GM12878 (cell line): Measurements from ENCODE around the gene JTB. TPM values are rescaled to one million over a fixed set of nuclear protein-coding genes. Genes with fewer than 3 reads are reported as not detected.

ENCODE experiments used
- ATAC-seq: fragments of 200-7000 bp; cut with Tn5 transposase; 3 replicates; pipeline ENCODE4 v1.9.1; 2020; ENCODE audit warnings: mild to moderate bottlenecking, moderate library complexity
- BruUV-seq: library from RNA; stranded (reverse); fragments of 400-500 nt; replicated peaks from 2 replicates; lab custom pipeline; 2021; lab: Mats Ljungman, UMichigan
- CTCF ChIA-PET: fragments of 300-600 bp; sonication (Branson Sonifier 250); formaldehyde crosslinking; extraction: SDS; loops from one replicate; lab custom pipeline; 2021; ENCODE audit warnings: inconsistent platforms; lab: Yijun Ruan, JAX
- POLR2A ChIA-PET: fragments of 350-600 bp; formaldehyde crosslinking; extraction: SDS; loops from one replicate; lab custom pipeline; 2021; ENCODE audit warnings: inconsistent platforms; lab: Charles Lee
- RAD21 ChIA-PET: fragments of 300-600 bp; sonication (Branson Sonifier 250); formaldehyde crosslinking; loops from one replicate; lab custom pipeline; 2023; ENCODE audit warnings: antibody characterized with exemption; ENCODE audit not compliant: unreplicated experiment; lab: Charles Lee
- SMC1A ChIA-PET: fragments of 300-600 bp; sonication (Branson Sonifier 250); formaldehyde crosslinking; loops from one replicate; lab custom pipeline; 2023; ENCODE audit not compliant: unreplicated experiment, uncharacterized antibody; lab: Charles Lee
- DNase-seq: peaks from one replicate; pipeline ENCODE4 v3.0.0-alpha.2; 2011; ENCODE audit warnings: low read depth, low spot score
- FAIRE-seq: peaks from 3 replicates; lab custom pipeline; 2011; peaks lifted over from hg19 to GRCh38; lab: Jason Lieb, UNC
- H2AFZ ChIP-seq: 2 replicates; pipeline ENCODE4 v1.6.0; 2011; ENCODE audit warnings: low read depth, low read length, control low read depth; ENCODE audit not compliant: control insufficient read depth
- H3K27ac ChIP-seq: 2 replicates; pipeline ENCODE4 v1.5.1; 2011; ENCODE audit warnings: control low read depth; ENCODE audit not compliant: control insufficient read depth, insufficient read depth
- H3K27me3 ChIP-seq, 2 experiments: replicated peaks in 1 of 2; 2 replicates each; pipeline versions ENCODE4 v1.6.0 to v1.6.1; 2011; ENCODE audit warnings: low read length in 1 of 2; ENCODE audit not compliant: control insufficient read depth in 2 of 2, insufficient read depth in 2 of 2
- H3K36me3 ChIP-seq, 2 experiments: 2 replicates each; pipeline ENCODE4 v1.5.1; 2011; ENCODE audit warnings: low read length in 1 of 2; ENCODE audit not compliant: control insufficient read depth in 2 of 2, insufficient read depth in 2 of 2
- H3K4me1 ChIP-seq: 2 replicates; pipeline ENCODE4 v1.6.1; 2011; ENCODE audit warnings: mild to moderate bottlenecking, low read length, moderate library complexity, mixed read lengths; ENCODE audit not compliant: control insufficient read depth, insufficient read depth
- H3K4me2 ChIP-seq: 2 replicates; pipeline ENCODE4 v1.6.0; 2011; ENCODE audit warnings: control low read depth; ENCODE audit not compliant: control insufficient read depth, insufficient read depth
- H3K4me3 ChIP-seq: fragments of 200-600 bp; sonication (generic); 2 replicates; pipeline ENCODE4 v1.5.1; 2016
- H3K79me2 ChIP-seq: 2 replicates; pipeline ENCODE4 v1.6.0; 2011; ENCODE audit warnings: low read length; ENCODE audit not compliant: control insufficient read depth, insufficient read depth
- H3K9ac ChIP-seq: 2 replicates; pipeline ENCODE4 v1.8.0; 2011; ENCODE audit warnings: low read length, control low read depth, mixed read lengths; ENCODE audit not compliant: control insufficient read depth, insufficient read depth
- H3K9me3 ChIP-seq: replicated peaks from 3 replicates; pipeline ENCODE4 v1.5.1; 2011; ENCODE audit warnings: mild to moderate bottlenecking, low read length; ENCODE audit not compliant: control insufficient read depth, insufficient read depth
- H4K20me1 ChIP-seq: 2 replicates; pipeline ENCODE4 v1.6.0; 2011; ENCODE audit not compliant: control insufficient read depth, insufficient read depth
- FOXK2 ChIP-seq: fragments of 450-650 bp; IDR thresholded peaks from 2 replicates; pipeline ENCODE4 v1.6.1; 2017; ENCODE audit warnings: mild to moderate bottlenecking, moderate library complexity
- PML ChIP-seq: IDR thresholded peaks from 2 replicates; pipeline ENCODE4 v1.6.1; 2012; ENCODE audit warnings: low read length, inconsistent platforms
- POLR2AphosphoS2 ChIP-seq: IDR thresholded peaks from 2 replicates; pipeline ENCODE4 v1.6.1; 2011; ENCODE audit warnings: low read depth, mild to moderate bottlenecking, low read length, improper control_type of control experiment, moderate library complexity
- RAD21 ChIP-seq: IDR thresholded peaks from 2 replicates; pipeline ENCODE4 v1.6.1; 2011; ENCODE audit warnings: mild to moderate bottlenecking, low read depth, low read length, moderate library complexity; ENCODE audit not compliant: insufficient read depth
- SMAD5 ChIP-seq: IDR thresholded peaks from 2 replicates; pipeline ENCODE4 v1.6.1; 2016; ENCODE audit warnings: antibody characterized with exemption, low read depth
- ZBTB33 ChIP-seq: fragments of 450-650 bp; IDR thresholded peaks from 2 replicates; pipeline ENCODE4 v1.6.1; 2017; ENCODE audit warnings: mild to moderate bottlenecking
- WGBS: methylation state at CpG from one replicate; pipeline ENCODE4 v1.1.6; 2016; ENCODE audit warnings: low lambda C conversion rate; ENCODE audit not compliant: insufficient replicate concordance, insufficient coverage; ENCODE audit errors: missing lambda C conversion rate; 5-methylcytosine and 5-hydroxymethylcytosine counted together
- in situ Hi-C: fragments of 300-500 bp; cut with MboI; formaldehyde crosslinking; loops from 9 replicates; pipeline ENCODE4 v1.14.3; 2018; ENCODE audit warnings: mixed read lengths
- intact Hi-C: fragments of 100-400 bp; cut with micrococcal nuclease; formaldehyde crosslinking; loops from one replicate; pipeline ENCODE4 v1.14.2; 2022; ENCODE audit not compliant: unreplicated experiment
- polyA plus RNA-seq, 11 experiments: library from polyadenylated mRNA; depleted of rRNA in 4 of 11; unstranded in 6 of 11; stranded (reverse) in 5 of 11; fragments of >200 nt; fragmentation: Nextera tagmentation in 4 of 11; fragmentation: Illumina TruSeq in 1 of 11; extraction: Ambion mirVana in 4 of 11; extraction: Trizol in 1 of 11; gene quantifications; 1 replicate in 1 of 11; 2 replicates in 10 of 11; pipeline versions ENCODE4 v1.2.1 to v1.2.3, GENCODE V29; 2011 to 2016; ENCODE audit warnings: inconsistent platforms in 2 of 11, missing spikeins in 2 of 11, low read depth in 1 of 11
- total RNA-seq, 4 experiments: library from RNA; depleted of rRNA in 3 of 4; stranded (reverse); fragments of >200 nt in 3 of 4; fragmentation: Illumina TruSeq in 1 of 4; extraction: Trizol in 1 of 4; gene quantifications; 2 replicates each; pipeline versions ENCODE4 v1.2.1 to v1.2.3, GENCODE V29; 2013 to 2021

Gene JTB
- total and polyA plus RNA-seq, 10 of the 15 experiments (the other 5 are each of a cell fraction or from before 2014, with no cell fraction given): 25.0 to 298 (median 155) TPM

GRCh38 chr1:153973525-153973924, 3.9 kb downstream of the JTB start:
- ChIA-PET POLR2A (interaction anchor here (2.4 kb wide), 1 partner anchor 11 kb away, joined by 9 read pairs; the partner anchor contains the start of gene SLC39A1), SMC1A (interaction anchor here (1.3 kb wide), 1 partner anchor 18 kb away, joined by 4 read pairs; no protein-coding TSS in a partner anchor), RAD21 (no interaction called here), CTCF (interaction anchor here (0.7 to 1.4 kb wide), 2 partner anchors 10 to 13 kb away, joined by 3 to 4 read pairs; partner anchors contain the start of genes RAB13 and SLC39A1)
- peaks cover 22% of the 10 kb centered on the region for H3K79me2 ChIP-seq
- H3K36me3 ChIP-seq: peaks cover 8 to 16% of the 10 kb centered on the region in 2 experiments
- ATAC-seq (no peak), DNase-seq (no peak), FAIRE-seq (no peak)
- no peaks in the 10 kb centered on the region for H4K20me1 ChIP-seq
- peaks cover 14% of the 10 kb centered on the region for H3K4me1 ChIP-seq
- H3K9me3 ChIP-seq: no peaks in the 10 kb centered on the region
- no TSS peak for BruUV-seq
- WGBS: 84% methylated on average over 7 of the region's 7 CpGs
- intact Hi-C loops: no loop called here
- H3K4me3 ChIP-seq: no peak overlapping the region
- H2AFZ ChIP-seq: no peak overlapping the region
- no peak overlapping the region for H3K27ac ChIP-seq
- 0 out of 2 replicates have a peak, but pooled peaks have one; percentile 7 for TF ChIP-seq SMAD5
- no peak for TF ChIP-seq ZBTB33
- H3K4me2 ChIP-seq: no peak overlapping the region
- in situ Hi-C loops: no loop called here
- H3K9ac ChIP-seq: no peak overlapping the region
- no peaks in the 10 kb centered on the region for H3K27me3 ChIP-seq

- Histone ChIP-seq H3K4me3 (no peak overlapping the region), H3K9ac (no peak overlapping the region), H2AFZ (no peak overlapping the region), H3K27me3 (no peaks in the 10 kb centered on the region), H4K20me1 (no peaks in the 10 kb centered on the region), H3K79me2 (peaks cover 24% of the 10 kb centered on the region), H3K9me3 (no peaks in the 10 kb centered on the region), H3K4me1 (peaks cover 19% of the 10 kb centered on the region), H3K27ac (no peak overlapping the region), H3K36me3 (peaks cover 8 to 16% of the 10 kb centered on the region in 2 experiments), H3K4me2 (no peak overlapping the region)
- intact Hi-C loops (no loop called here), in situ Hi-C loops (no loop called here)
- ChIA-PET CTCF (interaction anchor here (0.7 to 1.4 kb wide), 2 partner anchors 10 to 13 kb away, joined by 3 to 4 read pairs; partner anchors contain the start of genes RAB13 and SLC39A1), POLR2A (interaction anchor here (2.4 kb wide), 1 partner anchor 10 kb away, joined by 9 read pairs; the partner anchor contains the start of gene SLC39A1), RAD21 (interaction anchor here (1.2 kb wide), 1 partner anchor 13 kb away, joined by 3 read pairs; the partner anchor contains the start of gene RAB13), SMC1A (interaction anchor here (0.9 kb wide), 1 partner anchor 10 kb away, joined by 3 read pairs; the partner anchor contains the start of gene SLC39A1)
- ATAC-seq (no peak), FAIRE-seq (no peak), DNase-seq (no peak)
- TF ChIP-seq PML (0 out of 2 replicates have a peak, but pooled peaks have one; percentile 46), POLR2AphosphoS2 (peak; percentile 23; the same call in 1 of the 2 replicates), RAD21 (no peak), FOXK2 (no peak)
- 94% methylated on average over 3 of the region's 3 CpGs for WGBS
- BruUV-seq: no TSS peak
Measured at GRCh38 chr1:153973071-153973470, 4.4 kb downstream of the JTB start.
